HG02852 (cell line): Measurements from ENCODE around the gene ZYG11A.

Source experiments
- ATAC-seq: cut with Tn5 transposase; IDR thresholded peaks from one replicate; pipeline ENCODE4 v1.9.1; 2021; ENCODE audit warnings: mild to moderate bottlenecking, moderate library complexity; ENCODE audit not compliant: unreplicated experiment

ZYG11A gene

DNA sequence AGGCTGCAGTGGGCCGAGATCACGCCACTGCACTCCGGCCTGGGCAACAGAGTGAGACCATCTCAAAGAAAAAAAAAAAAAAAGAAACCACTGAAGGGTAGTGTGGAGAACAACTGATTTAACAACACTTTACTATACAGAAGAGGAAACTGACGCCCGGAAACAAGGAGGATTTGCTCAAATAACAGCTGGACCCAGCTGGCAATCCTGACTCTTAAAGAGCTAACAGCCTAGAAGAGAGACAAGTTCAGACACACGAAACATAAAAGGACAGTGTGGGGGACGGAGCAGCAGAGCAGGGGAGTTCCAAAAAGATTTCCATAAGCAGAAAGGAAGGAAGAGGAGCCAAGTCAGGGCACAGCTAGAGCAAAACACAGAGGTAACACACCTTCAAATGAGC lies 74.6 kb downstream of the ZYG11A start:
- ATAC-seq: no peak

DNA sequence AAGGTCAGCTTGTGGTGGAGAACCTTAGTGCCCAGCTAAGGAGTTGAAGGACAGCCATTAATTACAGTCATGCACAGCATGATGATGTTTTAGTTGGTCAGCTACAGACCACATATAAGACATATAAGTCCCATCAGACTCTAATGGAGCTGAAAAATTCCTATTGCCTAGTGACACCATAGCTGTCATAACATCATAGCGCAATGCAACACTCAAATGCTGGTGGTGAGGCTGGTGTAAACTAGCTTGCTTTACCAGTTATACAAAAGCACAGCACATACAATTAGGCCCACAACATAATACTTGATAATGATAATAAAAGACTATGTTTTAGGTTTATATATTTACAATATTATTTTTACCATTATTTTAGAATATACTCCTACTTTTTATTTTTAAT lies 75.0 kb downstream of the ZYG11A start:
- no peak for ATAC-seq

DNA sequence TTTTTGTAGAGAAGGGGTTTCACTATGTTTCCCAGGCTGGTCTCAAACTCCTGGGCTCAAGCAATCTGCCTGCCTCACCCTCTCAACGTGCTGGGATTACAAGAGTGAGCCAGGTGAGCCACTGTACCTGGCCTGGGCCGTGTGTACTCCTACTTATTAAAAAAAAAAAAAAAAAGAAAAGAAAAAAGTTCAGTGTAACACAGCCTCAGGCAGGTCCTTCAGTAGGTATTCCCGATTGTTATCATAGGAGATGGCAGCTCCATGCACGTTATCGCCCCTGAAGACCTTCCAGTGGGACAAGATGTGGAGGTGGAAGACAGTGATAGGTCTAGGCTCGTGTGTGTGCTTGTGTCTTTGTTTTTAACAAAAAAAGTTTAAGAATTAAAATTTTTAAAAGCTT lies 75.6 kb downstream of the ZYG11A start:
- ATAC-seq: no peak

DNA sequence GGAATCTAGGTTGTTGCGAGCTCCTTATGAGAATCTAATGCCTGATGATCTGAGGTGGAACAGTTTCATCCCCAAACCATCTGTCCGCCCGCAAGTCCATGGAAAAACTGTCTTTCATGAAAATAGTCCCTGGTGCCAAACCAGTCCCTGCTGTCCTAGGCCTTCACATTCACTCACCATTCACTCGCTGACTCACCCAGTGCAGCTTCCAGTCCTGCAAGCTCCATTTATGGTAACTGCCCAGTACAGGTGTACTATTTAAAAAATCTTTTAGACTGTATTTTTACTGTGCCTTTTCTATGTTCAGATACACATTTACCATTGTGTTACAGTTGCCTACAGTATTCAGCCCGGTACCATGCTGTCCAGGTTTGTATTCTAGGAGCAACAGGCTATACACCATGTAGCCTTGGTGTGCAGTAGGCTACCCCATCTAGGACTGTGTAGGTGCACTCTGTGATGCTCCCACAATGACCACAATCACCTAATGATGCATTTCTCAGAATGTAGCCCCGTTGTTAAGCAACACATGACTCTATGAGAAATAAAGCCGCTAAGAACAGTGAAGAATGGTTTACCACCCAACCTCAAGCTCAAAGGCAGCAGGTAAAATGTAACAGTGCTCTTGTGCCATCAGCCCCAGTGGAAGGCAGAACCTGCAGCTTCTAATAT lies 76.6 kb downstream of the ZYG11A start:
- no peak for ATAC-seq

DNA sequence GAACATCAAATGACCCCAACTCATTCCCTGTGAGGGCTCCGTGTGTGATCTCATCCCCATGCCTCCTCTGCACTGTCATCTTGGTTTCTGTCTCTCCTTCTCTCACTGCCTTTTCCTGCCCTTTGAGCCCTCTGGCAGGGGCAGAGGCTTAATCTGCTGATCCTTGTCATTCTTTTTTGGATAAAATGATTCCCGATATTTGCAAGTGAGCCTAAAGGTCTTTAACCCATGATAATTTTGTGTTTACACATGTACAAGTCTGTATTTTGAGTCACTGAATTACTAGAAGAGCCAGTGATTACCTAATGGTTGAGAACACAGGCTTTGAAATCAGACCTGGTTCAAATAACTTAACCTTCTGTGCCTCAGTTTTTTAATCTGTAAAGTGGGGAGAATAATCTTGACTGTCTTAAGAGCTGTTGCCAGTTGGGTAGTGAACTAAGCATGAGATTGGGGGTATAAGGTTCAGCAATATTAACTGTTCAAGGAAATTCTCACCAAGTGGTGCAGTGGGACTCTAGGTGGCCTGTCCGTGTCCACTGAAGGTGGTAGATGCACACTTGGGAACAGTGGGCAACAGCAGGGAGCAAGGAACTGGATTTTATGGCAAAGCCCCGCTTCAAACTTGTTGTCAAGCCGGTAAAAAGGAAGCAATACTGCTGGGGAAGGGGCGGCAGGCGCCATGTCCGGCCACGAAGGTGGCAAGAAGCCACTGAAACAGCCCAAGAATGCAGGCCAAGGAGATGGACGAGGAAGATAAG lies 77.3 kb downstream of the ZYG11A start:
- ATAC-seq: no peak

DNA sequence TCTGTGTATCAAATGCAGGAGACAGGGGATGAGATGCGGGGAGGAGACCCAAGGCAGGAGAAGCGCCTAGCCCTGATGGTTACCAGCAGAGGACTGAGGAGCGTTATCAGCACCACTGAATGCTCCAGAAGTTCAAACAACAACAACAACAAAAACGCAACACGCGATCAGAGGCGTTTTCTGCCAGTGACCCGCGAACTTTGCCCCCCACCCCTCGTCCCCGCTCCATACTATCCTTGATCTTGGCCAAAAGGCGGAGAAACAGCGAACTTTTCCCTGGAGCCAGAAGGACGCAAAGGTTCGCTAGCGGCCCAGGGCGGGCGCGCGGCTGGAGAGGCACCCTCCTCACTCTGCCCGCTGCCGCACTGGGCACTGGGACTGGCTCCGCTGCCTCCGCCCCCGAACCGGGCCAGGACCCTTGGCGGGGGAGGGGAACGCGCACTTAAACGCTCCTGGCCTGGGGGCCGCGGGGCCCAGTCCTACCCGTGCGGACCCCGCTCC lies 78.3 kb downstream of the ZYG11A start:
- no peak for ATAC-seq

DNA sequence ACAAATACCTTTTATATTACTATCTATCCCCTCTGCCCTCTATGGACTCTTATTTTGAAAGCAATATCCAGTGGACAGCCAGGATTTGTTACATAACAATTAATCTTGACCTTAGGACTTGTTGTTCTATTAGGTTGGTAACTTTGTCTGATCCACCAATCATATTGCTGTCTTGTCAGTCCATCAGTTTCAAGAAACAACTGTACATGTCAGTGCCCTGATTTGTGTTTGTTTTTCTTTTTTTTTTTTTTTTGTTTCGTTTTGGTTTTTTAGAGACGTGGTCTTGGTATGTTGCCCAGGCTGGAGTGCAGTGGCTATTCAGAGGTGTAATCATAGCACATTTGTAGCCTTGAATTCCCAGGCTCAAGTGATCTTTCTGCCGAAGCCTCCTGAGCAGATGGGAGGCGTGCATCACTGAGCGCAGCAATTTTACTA lies 83.0 kb downstream of the ZYG11A start:
- ATAC-seq: no peak

DNA sequence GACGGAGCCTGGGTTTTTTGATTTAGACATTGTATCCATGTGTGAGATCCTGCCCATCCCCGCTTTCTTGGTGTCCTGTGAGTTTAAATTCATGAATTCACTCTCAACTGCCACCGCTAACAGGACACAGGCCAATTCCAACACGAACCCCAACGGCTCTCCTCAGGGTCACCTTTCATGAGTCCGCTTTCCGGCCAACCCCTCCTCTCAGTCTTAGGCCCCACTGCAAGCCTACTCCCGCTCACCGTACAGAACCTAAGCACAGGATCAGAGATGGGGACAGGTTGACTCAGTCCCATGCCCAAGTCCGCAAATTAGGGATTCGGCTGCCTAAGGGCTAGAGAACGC lies 84.3 kb downstream of the ZYG11A start:
- ATAC-seq: no peak

DNA sequence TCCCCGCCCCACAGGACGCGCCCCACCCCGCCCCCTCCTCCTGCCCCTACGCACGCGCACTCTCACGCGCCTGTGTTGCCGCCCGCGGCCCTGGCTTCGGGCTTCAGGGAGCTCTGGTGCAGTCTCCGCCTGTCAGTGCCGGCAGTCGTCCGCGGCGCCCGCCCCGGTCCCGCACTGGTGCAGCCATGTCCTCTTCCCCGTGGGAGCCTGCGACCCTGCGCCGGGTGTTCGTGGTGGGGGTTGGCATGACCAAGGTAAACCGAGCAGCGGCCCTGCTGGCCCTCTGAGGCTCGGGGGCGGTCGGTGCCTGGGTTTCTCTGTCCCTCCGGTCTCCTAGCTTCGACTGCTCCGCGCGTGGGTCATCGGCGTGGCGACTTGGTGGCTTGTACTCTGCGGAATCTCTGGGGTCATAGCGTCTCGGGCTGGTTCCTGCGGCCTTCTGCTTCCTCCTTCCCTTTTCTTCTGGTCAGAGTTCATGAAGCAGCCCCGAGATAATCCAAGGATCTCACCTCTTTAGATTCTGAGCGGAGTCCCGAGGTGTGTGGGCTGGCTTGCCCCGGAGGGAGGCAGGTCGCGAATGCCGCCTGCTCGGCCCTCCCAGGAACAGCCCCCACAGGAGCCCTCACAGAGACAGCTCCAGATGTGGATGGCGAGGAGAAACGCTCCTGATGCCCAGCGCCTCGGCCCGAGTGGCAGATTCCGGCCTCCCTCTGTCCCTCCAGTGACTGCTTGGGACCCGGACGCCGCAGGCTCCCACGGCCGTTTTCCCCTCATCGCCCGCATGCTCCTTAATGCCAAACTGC lies 84.9 kb downstream of the ZYG11A start, which contains the start of gene SCP2:
Gene SCP2, plus strand, starts transcription at position 65 of the 803 bp plus-strand sequence. Its CDS starts 121 bp downstream, at position 186.
- peak; percentile 71 for ATAC-seq

DNA sequence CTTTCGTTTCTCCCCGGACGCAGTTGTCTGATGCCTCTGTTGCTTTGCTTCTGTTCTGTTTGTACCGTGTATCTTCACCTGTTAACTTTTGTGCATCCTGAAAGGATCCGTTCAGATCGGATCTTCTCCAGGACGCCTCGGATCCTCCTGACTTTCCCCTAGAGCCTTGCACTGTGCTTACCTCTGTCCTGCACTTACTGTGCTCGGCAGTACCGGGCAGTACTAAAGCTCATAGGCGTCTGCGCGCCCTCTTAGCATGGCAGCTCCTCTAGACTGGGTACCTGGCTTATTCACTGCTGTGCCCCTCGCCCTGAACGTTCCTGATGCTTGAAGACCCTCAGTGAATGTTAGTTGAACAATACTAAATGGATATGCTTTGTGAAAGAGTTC lies 85.5 kb downstream of the ZYG11A start:
- ATAC-seq: no peak

DNA sequence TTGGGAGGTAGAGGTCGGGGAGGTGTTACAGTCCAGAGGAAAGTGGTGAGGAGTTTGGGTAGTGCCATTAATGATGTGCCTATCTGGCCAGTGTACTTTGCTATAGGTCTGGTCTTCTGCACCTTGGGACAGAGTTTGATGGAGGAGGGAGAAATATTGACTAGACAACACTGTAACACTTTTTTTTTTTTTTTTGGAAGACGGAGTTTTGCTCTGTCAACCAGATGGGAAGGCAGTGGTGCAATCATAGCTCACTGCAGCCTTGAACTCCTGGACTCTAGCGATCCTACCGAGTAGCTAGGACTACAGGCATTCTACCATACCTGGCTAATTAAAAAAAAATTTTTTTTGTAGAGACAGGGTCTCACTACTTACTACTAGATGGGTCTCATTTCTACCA lies 86.5 kb downstream of the ZYG11A start:
- ATAC-seq: no peak

DNA sequence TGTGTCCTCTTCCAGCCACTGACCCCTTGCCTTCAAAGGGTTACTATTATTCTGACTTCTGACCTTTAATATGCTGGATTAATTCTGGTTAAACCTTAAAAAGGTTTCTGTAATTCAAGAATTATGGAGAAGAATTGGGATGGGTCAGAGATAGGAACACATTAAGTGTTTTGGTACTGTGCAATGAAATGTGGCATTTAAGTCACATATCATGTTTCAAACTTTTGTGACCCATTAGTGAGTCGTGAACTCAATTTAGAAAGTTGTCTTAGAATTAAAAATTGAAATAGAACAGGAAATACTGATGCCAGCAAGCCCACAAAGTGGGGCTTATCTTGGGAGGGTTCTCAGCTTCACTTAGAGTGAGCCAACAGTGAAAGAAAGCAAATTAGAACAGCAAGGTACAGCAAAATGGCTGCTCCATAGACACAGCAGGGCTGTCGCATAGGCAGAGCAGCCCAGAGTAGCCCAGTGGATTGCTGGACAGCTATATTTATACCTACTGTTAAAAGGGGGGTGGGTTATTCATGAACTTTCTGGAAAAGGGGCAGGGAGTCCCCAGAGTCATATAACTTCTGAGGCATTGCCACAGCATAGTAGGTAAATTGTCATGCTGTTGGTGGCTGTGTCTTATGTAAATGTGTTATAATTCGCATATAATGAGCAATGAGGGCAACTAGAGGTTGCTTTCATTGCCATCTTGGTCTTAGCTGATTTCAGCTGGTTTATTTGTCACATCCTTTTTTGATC lies 95.0 kb downstream of the ZYG11A start:
- no peak for ATAC-seq

DNA sequence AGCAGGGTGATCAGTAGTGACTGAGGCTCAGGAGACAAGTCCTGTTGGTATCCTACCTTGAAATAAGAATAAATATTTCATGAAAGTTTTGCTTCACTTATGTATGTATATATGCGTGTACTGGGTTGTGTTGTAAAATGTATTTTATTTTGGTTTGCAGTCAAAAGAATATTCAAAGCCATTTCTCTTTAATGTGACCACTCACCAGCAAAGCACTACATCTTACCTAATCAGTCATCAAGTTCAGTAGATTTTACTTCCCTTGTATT lies 95.6 kb downstream of the ZYG11A start:
- no peak for ATAC-seq

DNA sequence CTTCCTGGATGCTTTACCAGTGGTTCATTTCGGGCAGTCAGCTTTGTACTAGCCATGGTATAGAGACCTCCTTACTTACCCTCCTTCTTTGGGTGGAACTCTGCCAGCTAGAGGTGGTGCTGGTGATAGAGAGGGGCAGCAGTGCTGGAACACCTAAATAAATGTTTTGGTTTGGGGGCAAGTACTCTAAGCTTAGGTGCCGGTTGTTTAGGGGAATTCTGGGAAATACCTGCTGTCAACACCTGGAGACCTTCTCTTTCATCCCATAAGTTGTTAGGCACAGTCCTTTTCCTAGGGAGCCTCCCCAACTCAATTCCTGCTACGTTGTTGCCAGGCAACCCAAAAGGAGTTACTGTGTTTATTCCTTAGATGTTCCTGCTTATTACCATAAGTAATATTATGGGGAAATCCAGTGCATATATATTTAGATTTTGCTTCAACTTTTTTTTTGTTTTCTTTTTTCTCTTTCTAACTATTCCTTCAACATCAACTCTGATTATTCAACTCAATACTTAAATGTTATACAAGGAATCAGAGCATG lies 101.4 kb downstream of the ZYG11A start:
- ATAC-seq: no peak

DNA sequence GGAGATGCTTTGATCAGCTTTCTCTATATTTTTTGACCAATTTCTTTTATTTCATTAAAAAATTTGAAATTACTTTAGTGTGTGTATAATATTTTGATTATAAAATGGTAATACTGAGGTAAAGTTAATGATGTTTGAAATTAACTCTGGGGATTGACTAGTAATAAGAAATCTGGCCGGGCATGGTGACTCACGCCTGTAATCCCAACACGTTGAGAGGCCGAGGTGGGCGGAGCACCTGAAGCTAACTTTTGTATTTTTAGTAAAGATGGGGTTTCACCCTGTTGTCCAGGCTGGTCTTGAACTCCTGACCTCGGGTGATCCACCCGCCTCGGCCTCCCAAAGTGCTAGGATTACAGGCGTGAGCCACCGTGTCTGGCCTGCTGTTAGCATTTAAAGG lies 102.0 kb downstream of the ZYG11A start:
- no peak for ATAC-seq
